Fibroblast of the aortic adventitia (primary cell): ENCODE results near the gene RAD51B. TPM values are rescaled to one million over a fixed set of nuclear protein-coding genes. Genes with fewer than 3 reads are reported as not detected.

Experiments used
- DNase-seq: peaks from one replicate; pipeline ENCODE4 v3.0.0-alpha.2; 2010; ENCODE audit warnings: low read depth
- H3K4me3 ChIP-seq: 2 replicates; pipeline ENCODE4 v1.5.1; 2011; ENCODE audit warnings: low read depth, mild to moderate bottlenecking, control low read depth, low read length, moderate library complexity
- total RNA-seq: library from RNA; depleted of rRNA; stranded (reverse); fragments of >200 nt; gene quantifications from 2 replicates; pipeline ENCODE4 v1.2.3, GENCODE V29; 2012; ENCODE audit warnings: low replicate concordance
- TF ChIP-seq, protein P1 (sequence below): IDR thresholded peaks from 2 replicates; pipeline ENCODE4 v1.5.1; 2011; ENCODE audit warnings: mild to moderate bottlenecking, low read length, control low read depth, inconsistent platforms; ENCODE audit not compliant: insufficient read depth

RAD51B gene
- total RNA-seq, 1 donor = 28.7 TPM

DNA sequence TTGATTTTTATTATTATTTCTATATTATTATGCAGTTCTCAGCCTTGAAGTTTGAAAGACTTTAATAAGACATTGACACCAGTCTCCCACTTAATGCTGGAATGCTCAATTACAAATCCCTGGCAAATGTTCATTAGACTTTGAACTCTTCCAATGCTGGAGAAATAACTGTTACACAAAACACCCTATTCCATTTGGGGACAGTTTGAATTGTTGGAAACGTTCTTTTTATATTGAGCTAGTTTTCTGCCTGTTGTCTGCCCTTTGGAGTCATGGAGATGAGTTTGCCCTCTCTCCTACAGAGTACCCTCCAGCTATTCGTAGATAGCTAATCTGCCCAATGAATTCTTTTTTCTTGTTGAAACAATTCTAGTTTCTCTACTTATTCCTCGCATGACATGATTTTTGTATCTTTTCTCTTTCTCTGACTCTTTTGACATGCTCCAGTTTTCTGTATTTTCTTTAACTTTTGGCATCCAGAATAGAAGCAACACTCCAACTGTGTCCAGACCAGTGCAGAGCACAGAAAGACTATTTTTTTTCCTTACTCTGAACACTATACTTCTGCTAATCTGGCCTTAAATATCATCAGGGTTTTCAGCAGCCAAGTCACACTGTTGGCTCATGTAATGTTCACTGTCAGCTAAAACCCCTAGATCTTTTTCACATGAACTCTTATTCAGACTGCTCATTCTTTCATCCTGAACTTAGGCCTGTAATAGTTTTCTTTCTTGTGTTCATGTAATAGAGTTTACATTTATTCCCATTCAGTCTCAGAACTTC is 379.3 kb downstream of the RAD51B start:
- no peak overlapping the region for H3K4me3 ChIP-seq
- TF ChIP-seq, protein P1, sequence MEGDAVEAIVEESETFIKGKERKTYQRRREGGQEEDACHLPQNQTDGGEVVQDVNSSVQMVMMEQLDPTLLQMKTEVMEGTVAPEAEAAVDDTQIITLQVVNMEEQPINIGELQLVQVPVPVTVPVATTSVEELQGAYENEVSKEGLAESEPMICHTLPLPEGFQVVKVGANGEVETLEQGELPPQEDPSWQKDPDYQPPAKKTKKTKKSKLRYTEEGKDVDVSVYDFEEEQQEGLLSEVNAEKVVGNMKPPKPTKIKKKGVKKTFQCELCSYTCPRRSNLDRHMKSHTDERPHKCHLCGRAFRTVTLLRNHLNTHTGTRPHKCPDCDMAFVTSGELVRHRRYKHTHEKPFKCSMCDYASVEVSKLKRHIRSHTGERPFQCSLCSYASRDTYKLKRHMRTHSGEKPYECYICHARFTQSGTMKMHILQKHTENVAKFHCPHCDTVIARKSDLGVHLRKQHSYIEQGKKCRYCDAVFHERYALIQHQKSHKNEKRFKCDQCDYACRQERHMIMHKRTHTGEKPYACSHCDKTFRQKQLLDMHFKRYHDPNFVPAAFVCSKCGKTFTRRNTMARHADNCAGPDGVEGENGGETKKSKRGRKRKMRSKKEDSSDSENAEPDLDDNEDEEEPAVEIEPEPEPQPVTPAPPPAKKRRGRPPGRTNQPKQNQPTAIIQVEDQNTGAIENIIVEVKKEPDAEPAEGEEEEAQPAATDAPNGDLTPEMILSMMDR = no peak
- peak; percentile 79 for DNase-seq

GRCh38 chr14:68199554-68200151 is 380.1 kb downstream of the RAD51B start:
- peak; percentile 82 for DNase-seq

GRCh38 chr14:68203871-68204270 is 384.3 kb downstream of the RAD51B start:
- no peak overlapping the region for H3K4me3 ChIP-seq
- TF ChIP-seq, protein P1 = no peak
- peak; percentile 49 for DNase-seq

More at GRCh38 chr14:68199554-68200151, 380.1 kb downstream of the RAD51B start:
- no peak overlapping the region for H3K4me3 ChIP-seq
- TF ChIP-seq, protein P1 = peak; percentile 20

DNA sequence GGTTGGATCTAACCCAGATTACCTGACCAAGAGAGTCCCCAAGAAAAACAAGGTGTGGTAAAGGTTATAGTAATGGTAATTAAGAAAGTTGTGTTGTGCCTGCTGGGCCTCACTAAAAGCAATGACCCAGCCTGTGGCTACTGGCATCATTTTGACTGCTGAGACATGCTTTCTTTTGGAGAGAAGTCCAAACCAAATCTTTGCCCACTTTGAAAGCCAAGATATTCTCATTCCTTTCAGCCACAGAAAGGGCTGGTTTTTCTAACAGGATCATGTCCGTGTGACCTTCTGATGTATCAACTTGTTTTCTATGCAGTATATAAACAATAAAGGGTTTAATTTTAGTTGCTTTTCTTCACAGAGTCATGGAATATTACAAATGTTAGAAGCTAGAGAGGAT is 388.6 kb downstream of the RAD51B start:
- peak; percentile 90 for DNase-seq
- TF ChIP-seq, protein P1 = no peak
- no peak overlapping the region for H3K4me3 ChIP-seq

DNA sequence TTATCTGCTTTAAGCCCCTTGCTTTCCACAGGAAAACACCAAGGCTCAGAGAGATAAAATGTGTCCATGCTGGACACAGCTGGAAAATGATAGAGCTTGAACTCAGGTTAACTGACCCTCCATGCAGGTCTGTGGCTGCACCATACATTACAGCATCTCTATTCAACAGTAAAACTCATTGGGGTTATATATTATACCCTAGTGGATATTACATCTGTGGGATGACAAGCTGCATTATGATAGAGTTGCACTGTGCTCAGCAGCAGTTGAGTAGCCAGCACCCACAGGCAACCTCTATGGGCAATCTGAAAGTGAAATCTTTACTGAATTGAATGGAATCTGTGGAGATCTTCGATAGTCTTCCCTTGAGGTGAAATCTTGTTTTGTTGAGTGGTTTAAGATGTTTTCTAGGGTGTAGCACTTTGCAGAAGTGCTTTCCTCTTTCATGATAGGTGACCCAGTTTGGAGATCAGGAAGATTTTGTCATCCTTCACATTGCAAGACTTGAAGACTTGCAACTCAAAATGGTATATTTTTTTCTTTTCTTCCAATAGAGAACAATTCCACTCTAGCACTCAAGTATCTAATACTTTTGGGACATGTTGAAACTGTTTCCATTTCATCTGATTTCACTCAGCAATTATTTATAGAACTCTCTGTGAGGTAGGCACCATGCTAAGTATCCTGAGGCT is 389.2 kb downstream of the RAD51B start:
- H3K4me3 ChIP-seq = no peak overlapping the region
- DNase-seq = peak; percentile 32
- TF ChIP-seq, protein P1 = no peak

- H3K4me3 ChIP-seq = no peak overlapping the region
Observed at GRCh38 chr14:68210729-68211299, 391.2 kb downstream of the RAD51B start.

More at GRCh38 chr14:68210729-68211299, 391.2 kb downstream of the RAD51B start:
- TF ChIP-seq, protein P1 = no peak
- DNase-seq = peak; percentile 92
